GM19099 (cell line): ENCODE data around the gene FOXK1.

Experiments
- POLR2A ChIP-seq: IDR thresholded peaks from 3 replicates; pipeline ENCODE4 v1.6.1; 2011; ENCODE audit warnings: low read depth; ENCODE audit not compliant: insufficient read length; ENCODE audit errors: extremely low read depth

Gene FOXK1

DNA sequence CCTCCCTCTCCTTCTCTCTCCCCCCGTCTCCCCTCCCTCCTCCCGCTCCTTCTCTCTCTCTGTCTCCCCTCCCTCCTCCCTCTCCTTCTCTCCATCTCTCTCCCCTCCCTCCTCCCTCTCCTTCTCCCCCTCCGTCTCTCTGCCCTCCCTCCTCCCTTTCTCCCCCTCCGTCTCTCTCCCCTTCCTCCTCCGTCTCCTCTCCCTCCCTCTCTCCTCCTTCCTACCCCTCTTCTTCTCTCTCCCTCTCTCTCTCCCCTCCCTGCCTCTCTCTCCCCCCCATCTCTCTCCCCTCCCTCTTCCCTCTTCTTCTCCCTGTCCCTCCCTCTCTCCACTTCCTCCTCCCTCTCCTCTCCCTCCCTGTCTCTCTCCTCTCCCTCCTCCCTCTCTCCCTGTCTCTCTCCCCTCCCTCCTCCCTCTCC lies 125.5 kb downstream of the FOXK1 start:
- no peak for TF ChIP-seq POLR2A

GRCh38 chr7:4808026-4808425 lies 125.9 kb downstream of the FOXK1 start:
- TF ChIP-seq POLR2A = no peak

- TF ChIP-seq POLR2A = no peak
These were observed 126.5 kb downstream of the FOXK1 start for GRCh38 chr7:4808565-4808964.

DNA sequence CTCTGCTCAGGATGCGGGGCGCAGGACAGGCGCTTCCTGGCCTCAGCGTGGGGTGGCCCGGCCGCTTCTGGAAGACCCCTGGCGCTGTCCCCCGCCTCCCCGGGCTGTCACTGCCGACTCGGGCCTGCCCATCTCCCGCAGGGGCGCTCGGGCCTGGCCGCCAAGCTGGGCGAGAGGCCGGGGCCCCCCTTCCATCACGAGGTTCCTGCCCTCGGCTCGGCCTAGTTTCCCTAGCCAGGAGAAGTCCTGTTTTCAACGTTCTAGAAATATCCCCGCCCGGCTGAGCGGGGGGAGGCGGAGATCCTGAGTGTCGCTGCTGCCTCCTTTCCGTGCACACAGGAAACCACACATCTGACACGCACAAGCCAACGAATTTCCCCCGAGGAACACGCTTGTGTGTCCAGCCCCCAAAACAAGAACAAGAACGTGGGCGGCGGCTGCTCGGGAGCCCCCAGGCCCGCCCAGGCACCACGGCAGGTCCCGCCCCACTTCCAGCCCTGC lies 127.0 kb downstream of the FOXK1 start:
- TF ChIP-seq POLR2A = no peak

DNA sequence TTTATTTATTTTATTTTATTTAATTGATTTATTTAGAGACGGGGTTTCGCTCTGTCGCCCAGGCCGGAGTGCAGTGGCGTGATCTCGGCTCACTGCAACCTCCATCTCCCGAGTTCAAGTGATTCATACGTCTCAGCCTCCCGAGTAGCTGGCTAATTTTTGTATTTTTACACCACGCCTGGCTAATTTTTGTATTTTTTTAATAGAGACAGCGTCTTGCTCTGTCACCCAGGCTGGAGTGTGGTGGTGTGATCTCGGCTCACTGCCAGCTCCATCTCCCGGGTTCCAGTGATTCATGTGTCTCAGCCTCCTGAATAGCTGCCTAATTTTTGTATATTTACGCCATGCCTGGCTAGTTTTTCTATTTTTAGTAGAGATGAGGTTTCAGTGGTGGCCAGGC lies 127.6 kb downstream of the FOXK1 start:
- TF ChIP-seq POLR2A = no peak

GRCh38 chr7:4814433-4814832 lies 132.3 kb downstream of the FOXK1 start:
- no peak for TF ChIP-seq POLR2A

DNA sequence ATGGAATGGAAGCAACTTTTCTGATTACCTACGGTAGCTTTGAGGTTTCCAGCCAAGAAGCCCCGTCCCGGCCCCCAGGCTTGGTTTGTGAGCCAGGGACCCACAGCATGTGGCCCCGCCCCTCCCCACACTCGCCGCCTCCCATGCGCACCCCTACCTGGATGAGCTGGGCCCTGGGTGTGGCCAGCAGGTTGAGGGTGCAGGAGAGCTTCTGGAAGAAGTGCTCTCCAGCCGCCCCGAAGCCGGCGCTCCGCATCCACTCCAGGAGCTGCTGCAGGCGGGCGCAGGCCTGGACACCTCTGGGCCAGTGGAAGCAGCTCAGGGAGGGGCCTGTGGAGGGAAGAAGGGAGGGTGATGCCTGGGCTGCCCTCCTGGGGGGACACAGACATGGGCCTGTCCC lies 133.0 kb downstream of the FOXK1 start:
- TF ChIP-seq POLR2A = no peak

GRCh38 chr7:4815609-4816418 lies 133.7 kb downstream of the FOXK1 start:
- TF ChIP-seq POLR2A = no peak

- no peak for TF ChIP-seq POLR2A
These were observed 134.5 kb downstream of the FOXK1 start for GRCh38 chr7:4816419-4817080.

DNA sequence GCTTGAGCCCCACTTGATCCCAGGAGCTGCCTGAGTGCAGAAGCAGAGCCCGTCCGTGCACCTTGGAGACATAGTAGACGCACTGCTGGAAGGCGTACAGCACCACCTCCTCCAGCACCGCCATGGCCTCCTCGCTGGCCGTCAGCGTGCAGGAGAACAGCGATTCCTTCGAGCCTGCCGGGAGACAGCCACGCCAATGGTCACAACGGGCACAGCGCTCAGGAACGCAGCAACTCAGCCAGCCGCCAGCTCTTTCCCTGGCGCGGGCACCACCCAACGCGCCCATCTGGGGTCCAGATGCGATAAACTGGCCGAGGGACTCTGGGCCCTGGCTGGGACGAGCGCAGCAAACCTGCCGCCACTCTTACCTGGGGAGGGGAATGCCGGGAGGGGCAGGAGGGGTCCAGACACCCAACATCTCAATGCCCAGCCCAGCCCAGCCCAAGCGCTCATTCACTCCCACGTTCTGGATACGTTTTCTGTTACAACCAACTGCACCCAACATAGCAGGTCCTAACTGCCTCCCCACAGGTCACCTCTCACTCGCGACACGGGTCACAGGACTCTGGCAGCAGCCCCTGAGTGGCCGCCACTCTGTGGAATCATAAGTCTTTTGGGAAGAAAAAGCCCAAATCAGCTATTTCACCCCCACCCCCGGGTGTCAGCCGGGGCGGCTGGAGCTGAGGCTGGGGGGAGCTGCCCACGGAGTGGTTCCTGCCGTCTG lies 135.2 kb downstream of the FOXK1 start:
- TF ChIP-seq POLR2A = no peak

GRCh38 chr7:4818000-4818794 lies 136.1 kb downstream of the FOXK1 start:
- no peak for TF ChIP-seq POLR2A

DNA sequence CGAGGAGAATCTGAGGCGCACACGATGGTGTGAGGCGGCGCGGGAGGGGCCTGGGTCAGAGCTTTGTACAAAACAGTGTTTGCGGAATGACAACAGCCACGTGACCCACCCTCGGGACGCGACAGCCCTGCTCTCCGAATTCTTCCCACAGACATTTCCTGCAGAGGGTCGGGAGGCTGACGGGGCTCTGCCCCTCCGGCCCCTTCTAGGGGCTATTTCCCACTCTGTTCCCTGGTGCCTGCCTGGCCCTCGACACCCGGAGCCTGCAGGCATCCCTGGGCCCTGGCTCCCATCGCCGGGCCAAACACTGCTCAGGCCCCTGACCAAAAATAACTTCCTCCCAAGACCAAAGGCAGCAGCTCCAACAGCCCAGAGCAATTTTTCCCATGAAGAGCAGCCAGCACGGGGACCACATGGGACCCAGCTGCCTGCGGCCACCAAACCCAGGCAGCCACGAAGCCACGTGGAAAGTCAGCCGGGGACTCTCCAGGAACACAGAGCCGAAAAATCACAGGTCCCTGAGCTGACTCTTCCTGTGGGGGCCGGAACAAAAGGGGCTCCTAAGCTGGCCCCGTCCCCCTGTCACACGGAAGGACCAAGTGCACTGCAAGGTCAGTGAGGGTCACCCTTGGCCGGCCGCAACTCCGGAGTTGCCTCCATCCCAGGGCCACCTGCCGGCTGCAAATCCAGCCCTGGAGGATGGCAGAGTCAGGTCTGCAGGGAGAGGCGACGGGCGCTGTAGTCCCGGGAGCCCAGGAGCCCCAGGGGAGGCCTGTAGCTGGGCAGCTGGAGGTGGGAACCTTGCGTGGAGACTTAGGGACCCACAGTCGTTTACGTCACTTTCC lies 137.7 kb downstream of the FOXK1 start:
- TF ChIP-seq POLR2A = no peak

DNA sequence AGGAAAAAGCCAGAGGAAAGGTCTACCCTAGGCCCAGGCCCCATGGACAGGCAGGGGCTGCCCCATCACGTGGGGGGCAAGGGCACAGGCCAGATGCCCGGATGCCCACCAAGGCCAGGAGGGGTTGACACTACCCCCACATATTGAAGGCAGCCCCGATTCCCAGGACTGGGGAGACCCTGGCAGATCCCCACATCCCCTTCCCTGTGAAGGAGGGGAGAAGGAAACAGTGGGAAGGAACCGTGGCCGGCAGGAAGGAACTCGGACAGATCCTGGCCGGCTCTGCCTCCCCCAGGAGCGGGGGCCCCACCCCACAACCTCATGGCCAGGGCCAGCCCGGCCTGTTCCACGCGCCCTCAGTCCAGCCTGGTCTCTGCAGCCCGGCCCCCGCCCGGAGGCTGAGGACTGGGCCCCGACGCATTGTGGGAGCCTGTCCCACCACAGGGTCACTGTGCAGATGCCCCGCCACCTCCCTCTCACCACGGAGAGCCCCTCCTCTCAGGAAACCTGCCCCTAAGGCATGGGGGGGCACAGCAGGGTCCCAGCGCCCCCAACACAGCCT lies 138.4 kb downstream of the FOXK1 start:
- no peak for TF ChIP-seq POLR2A
